HG02610 (cell line): ENCODE measurements around the gene CTCFL.
A peak's percentile ranks its signal among the peaks of the same experiment; 100 is the strongest.
"Not testable (repeated sequence)": the region's sequence is repeated elsewhere in the genome, so short reads cannot be mapped to it uniquely, and the experiment has no call there.

Experiments
- ATAC-seq: cut with Tn5 transposase; IDR thresholded peaks from one replicate; pipeline ENCODE4 v1.9.1; 2021; ENCODE audit warnings: mild to moderate bottlenecking, moderate library complexity; ENCODE audit not compliant: unreplicated experiment

Gene CTCFL

DNA sequence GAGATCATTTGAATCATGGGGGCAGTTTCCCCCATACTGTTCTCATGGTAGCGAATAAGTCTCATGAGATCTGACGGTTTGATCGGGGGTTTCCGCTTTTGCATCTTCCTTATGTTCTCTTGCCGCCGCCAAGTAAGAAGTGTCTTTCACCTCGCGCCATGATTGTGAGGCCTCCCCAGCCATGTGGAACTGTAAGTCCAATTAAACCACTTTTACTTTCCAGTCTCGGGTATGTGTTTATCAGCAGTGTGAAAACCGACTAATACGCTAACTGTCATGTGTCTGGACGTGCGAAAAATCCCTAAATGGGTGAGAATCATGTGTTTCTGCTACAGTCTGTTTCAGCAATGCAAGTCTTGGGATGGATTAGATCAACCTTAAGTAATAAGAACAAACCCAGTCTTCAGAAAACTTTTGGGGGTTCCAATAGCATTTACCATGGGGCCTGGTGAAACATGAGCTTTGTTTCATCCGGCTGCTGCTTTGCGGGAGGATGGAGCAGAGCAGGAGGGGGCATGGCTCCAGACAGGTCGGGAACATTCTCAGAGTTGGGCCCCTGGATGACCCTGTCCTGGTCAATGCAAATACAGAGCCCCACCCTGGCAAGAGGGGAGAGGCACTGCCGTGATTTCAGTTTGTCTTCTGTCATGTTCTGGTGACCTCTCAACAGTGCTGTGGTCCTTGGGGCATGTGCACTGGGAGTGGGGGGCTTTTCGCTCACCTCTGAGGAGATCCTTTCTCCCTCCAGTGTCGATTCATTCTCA is 41.5 kb downstream of the CTCFL start:
- ATAC-seq = peak; percentile 43

DNA sequence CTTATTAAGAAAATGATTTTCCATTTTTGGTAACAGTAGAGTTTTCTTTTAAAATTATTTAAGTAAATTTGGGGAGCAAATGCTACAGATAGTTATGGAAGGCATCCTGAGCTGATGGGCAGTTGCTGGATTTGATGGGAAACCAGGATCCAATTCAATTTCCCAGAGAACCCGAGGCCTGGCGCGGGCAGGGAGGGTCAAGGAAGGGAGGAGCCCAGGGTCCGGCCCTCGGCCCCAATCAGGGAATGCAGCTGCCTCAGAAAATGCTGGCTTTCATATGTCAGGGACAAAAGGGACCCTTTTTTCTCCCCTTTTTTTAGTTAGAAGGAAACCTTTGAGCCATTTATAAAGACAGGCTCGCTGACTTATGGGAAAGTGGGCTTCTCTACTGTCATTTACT is 42.1 kb downstream of the CTCFL start:
- ATAC-seq = peak; percentile 1

- no peak for ATAC-seq
These were observed 42.8 kb downstream of the CTCFL start for GRCh38 chr20:57482148-57482547.

- ATAC-seq = peak; percentile 18
These were observed 43.6 kb downstream of the CTCFL start for GRCh38 chr20:57481281-57481711.

DNA sequence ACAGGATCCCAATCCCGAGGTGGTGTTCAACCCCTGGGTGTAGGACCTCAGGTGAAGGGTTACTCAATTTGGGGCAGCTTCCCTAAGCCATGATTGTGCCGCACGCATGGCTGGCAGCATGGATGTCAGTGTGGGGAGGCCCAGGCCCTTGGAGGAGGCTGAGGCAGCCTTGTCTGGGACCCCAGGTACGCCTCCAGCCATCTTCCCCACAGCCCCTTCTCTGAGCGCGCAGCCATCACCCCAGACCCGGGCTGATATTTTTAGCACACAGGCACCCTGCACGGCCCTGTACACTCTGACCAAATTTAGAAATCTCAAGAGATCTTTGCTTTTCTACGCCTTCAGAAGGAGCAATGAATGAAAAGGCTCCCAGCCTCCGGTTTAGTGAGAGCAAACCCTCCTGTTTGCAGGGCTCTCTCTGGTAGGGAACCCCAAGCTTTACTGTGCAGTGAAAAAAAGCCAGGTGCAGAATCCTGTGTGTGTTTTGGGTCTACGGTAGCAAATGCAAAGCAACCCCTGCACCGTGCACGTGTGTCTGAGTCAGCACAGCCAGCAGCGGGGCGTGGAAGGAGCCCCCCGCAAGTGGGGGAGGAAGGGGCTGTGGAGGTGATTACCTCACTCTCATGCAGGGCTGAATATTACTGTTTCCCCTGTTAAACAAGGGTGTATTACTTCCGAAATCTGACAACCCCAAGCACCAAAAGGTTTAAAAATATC is 44.3 kb downstream of the CTCFL start:
- peak; percentile 51 for ATAC-seq

DNA sequence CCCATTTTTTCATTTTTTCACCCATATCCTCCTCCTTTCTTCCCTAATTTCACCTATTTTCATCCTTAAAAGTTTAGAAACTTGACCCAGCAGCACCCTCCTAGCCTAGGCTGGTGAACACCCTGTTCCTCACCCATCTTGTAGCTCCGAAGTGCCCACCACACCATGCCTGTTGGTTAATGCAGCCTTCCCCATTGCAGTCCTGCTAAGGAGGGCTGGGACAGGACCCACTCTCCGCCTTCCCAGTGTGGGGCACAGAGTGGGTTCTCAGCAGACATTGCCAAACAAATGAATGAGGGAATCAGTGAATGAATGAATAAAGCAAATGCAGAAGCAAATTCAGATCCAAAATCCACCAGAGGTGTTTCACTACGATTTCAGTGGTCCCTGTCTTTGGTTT is 45.7 kb downstream of the CTCFL start:
- ATAC-seq = no peak

DNA sequence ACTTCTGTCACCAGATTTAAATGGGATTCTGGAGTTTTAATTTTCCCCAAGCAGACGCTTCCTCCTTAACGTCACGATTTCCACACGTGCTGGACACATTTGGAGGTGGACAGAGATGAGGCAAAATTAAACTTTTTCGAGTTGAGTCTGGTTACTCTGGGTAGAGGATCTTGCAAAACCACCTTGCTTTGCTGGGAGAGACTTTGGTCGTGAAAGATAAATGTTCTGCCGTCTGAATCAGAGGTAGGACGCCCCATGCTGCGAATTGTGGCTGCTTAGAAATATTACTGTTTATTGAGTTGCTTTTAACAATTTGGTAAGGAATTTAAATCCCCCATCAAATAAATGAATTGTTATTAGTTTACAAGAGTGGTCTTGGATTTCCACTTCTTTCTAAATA is 46.8 kb downstream of the CTCFL start:
- ATAC-seq = no peak

DNA sequence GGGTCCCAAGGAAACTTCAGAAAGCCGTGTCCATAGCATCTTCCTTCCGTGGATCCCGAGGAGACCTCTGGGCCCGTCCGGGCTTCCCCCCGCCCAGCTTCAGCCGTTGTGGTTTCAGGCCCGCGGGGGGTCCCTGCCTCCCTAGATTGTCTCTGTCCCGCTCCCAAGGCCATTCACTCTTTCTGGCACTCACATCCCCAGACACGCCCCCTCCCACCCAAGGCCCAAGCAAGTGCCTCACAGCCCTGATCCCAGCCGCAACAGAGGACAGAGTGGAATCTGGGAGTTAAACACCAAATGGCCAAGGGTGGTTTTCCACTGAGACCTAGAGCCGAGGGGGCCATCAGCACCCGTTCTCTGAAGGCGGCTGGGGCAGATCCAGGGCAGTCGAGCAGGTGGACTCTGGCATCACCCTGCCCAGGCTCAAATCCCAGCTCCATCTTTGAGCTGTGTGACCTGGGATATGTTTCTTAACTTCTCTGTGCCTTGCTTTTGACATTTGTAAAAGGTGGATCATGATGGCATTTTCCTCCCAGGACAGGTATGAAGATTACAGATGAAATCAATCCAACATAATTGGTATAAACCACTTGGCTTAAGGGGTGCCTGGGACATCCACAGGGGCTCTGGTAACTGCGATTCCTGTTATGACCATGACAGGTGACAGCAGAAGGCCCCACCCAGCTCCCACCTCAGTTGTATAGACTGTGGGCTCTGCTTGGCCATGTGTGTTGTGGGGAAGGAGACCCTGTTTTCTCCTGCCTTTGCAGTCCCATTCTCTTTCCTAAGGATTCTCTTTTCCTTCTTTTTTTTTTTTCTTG is 48.1 kb downstream of the CTCFL start:
- no peak for ATAC-seq

- ATAC-seq = peak; percentile 33
These were observed 48.8 kb downstream of the CTCFL start for GRCh38 chr20:57476084-57476526.

DNA sequence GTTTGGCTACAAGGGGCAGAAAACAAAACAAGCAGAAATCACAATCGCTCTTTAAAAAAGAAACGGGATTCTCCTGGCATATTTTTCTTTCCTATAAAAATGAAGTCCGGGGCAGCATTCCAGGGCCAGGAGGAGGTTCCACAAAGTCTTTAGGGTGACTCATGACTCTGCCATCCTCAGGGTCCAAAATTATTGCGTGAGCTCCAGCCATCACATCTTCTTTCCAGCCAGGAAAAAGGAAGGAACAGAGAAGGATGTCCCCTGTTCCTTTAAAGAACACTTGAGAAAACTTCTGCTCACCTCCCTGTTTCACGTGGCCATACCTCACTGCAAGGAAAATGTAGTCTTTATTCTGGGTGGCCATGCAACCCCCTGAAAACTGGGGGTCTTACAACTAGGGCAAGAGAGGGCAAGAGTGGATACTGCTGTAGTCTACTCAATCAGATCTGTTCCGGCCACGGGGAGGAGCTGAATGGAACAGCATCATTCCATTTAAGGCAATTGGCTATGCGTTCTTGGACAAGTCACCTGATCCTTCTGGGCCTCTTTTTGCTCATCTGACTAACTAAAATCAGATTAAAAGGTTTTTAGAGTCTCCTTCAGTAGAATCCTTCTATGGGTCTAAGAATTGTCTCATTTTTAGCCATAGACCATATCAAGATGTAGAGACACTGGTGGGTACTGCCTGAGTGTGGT is 49.4 kb downstream of the CTCFL start:
- no peak for ATAC-seq

DNA sequence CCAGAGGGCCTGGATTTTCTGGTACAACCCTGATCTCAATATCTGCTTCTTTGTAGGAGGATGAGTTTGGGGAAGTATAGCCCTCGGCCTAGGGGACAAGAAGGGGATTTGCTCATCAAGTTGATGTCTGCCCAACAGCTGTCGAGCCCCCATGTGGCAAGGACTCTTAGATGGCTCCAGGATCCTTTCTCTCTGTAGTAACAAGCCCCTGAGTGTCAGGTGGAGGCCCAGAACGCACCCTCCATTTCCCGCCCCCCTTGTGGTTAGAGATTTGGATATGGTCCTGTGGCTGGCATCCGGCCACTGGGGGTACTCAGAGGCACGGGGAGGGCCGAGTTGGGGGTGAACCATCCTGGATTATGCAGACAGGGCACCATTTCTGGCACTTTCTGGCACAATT is 50.1 kb downstream of the CTCFL start:
- no peak for ATAC-seq

DNA sequence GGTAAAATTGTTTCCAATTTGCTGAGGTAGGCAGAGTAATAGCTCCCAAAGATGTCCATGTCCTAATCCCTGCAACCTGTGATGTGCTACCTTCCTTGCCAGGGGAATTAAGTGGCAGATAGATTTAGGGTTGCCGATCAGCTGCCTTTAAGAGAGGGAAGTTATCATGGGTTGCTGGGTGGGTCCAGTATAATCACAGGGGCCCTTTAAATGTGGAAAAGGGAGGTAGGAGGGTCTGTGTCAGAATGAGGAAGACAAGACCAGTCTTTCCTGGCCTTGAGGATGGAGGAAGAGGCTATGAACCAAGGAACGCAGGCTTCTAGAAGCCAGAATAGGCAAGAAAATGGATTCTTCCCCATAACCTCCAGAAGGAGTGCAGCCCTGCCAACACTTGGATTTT is 50.7 kb downstream of the CTCFL start:
- ATAC-seq = no peak

GRCh38 chr20:57473246-57474048 is 51.5 kb downstream of the CTCFL start:
- ATAC-seq = peak; percentile 56

GRCh38 chr20:57472474-57472873 is 52.5 kb downstream of the CTCFL start:
- not testable (repeated sequence) for ATAC-seq

DNA sequence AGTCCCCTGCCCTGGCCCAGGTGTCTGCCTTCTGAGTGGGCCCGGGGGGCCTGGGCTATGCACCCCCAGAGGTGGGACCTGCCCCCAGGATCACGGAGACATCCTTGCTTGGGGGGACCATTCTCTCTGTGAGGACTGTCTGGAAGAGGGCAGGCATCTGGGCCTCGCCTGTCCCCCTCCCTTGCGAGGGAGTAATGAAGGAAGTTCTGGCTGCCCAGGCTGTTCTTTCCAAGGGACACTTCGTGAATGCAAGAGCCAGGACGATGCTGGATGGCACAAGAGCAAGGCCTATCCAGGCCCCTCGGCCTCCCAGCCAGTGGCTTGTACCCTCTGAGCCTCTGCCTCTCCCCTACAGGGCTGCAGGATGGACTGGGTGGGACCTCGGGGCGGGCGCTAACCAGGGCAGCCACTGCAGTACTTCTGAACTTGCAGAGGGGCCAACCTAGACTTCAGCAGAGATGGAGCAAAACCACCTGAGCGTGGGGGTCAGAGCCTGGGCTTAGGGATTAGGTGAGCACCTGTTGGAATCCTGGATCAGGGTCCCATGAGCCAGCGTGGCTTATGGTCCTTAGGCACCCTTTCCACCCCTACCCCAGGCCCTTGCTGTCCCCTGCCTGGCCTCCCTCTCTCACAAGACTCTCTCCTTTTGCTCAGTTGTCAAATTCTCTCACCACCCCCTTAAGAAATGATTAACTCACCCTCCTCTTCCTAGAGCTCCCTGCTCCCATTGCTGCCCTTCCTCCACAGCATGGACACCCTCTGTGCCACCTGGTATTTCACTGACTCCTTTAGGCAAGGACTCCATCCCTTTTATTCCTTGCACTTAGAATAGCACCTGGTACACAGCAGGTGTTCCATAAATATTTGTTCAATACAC is 53.2 kb downstream of the CTCFL start:
- no peak for ATAC-seq

GRCh38 chr20:57470666-57471495 is 54.1 kb downstream of the CTCFL start:
- ATAC-seq = no peak

DNA sequence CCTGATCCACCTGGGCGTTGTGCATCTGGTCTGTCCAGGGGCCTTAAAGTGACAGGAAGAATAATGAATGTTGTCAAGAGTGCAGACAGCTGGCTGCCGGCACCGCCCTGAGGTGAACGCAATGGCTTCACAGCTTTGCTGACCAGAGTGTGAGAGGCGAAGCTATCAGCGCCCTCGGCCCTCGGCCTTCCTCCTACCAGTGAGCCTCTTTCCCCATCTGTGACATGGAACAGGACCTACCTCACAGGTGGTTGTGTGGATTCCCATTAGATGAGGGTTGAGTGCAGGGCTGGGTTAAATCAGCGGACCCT is 54.8 kb downstream of the CTCFL start:
- no peak for ATAC-seq

GRCh38 chr20:57469418-57470211 is 55.3 kb downstream of the CTCFL start:
- no peak for ATAC-seq
